Measurements from ENCODE around the gene LARP4B.

DNA sequence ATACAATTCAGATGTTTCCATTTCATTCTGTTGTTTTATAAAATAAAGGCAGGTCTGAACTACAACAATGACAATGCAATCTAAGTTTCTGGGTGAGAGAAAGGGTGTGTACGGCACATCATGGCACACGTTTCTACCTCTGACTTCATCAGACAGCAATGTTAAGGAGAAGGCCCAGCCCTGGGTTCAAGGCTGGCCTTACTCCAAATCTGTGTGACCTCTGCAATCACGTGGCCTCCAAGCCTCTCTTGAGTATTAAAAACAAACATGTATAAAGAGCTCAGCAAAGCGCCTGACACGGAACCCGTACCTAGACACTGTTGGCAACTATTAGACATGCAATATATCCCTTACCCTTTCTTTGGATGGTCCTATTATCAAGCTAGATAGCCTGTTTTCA is 114.1 kb downstream of the LARP4B start:
- TF ChIP-seq POLR2A (IDR thresholded peaks at IDR 0.05): no peak
- TF ChIP-seq, protein P1, sequence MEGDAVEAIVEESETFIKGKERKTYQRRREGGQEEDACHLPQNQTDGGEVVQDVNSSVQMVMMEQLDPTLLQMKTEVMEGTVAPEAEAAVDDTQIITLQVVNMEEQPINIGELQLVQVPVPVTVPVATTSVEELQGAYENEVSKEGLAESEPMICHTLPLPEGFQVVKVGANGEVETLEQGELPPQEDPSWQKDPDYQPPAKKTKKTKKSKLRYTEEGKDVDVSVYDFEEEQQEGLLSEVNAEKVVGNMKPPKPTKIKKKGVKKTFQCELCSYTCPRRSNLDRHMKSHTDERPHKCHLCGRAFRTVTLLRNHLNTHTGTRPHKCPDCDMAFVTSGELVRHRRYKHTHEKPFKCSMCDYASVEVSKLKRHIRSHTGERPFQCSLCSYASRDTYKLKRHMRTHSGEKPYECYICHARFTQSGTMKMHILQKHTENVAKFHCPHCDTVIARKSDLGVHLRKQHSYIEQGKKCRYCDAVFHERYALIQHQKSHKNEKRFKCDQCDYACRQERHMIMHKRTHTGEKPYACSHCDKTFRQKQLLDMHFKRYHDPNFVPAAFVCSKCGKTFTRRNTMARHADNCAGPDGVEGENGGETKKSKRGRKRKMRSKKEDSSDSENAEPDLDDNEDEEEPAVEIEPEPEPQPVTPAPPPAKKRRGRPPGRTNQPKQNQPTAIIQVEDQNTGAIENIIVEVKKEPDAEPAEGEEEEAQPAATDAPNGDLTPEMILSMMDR (IDR thresholded peaks at IDR 0.05): no peak
